ENCODE results near the gene FOXL2NB.
A peak's percentile ranks its signal among the peaks of the same experiment; 100 is the strongest.

The FOXL2NB gene

DNA sequence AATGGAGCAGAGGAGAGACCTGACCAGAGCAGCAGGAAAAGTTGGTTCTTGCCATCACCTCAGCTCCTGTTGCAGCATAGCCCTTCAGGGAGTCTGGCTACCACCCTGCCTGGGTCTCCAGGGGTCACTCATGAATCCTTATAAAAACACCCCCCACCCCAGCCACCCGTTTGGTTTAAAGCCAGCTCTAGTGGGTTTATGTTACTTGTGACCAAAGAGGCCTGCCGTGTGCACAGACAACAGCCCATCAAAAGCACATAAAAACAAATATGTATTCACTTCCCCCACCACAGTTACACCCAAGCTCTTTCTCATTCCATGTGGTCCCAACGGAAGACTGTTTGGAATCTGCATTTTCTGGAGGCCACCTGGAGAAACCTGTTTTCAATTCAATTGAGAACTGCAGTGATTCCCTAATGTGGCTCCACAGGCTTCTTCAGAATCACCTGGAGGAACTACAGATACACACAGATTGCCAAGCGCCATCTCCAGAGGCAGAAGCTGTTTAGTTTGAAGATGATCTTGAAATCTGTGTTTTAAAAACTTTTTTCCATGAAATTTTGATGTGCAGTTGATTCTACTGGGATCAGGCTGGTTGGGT, 13.8 kb upstream of the FOXL2NB start:
- no peak for DNase-seq (ENCODE audit: low read depth)

DNA sequence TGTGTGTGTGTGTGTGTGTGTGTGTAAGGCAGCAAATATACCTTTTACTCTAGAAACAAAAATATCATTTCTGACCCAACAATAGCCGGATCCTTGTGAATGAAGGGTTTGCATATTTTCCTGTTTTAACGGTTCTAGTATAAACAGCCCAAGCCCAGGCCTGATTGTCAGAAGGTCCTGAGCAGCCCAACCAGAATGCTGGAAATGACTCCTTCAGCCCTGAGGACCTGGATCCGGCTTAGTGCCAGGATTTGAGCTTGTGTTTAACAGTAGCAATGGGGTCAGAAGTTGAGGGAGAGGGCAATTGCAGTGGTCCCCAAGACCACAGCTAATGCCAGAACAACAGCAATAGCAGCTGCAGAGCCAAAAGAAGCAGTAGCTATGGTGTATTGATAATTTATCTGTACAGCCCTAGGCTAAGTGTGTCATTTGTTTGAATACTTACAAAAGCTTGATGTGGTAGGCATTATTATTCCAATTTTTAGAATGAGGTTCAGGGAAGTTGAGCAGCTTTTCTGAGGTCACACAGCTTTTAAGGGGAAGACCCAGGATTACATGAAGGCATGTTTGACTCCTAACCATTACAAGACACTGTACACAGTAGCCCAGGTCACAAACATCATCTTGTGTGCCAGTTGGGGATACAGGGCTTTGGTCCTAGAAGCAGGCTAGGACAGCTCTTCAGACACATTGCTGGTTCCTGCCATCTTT, 12.9 kb upstream of the FOXL2NB start:
- DNase-seq (ENCODE audit: low read depth) = no peak

DNA sequence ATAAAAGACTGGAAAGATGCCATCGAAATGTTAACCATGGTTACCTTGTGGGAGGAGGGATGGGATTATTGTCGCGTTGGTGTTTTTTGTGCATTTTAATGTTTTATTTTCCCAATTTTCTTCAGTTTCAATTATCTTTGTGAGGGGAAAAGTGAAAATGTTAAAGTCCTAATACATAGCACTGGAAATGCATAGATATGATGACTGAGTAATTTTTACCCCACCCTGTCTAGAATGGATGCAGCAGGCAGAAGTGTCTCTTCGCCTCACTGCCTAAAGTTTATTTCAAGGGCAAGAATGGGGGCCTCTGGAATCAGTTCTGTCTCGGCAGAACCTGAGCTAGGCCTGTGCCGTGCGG, 11.5 kb upstream of the FOXL2NB start:
- no peak for DNase-seq (ENCODE audit: low read depth)

DNA sequence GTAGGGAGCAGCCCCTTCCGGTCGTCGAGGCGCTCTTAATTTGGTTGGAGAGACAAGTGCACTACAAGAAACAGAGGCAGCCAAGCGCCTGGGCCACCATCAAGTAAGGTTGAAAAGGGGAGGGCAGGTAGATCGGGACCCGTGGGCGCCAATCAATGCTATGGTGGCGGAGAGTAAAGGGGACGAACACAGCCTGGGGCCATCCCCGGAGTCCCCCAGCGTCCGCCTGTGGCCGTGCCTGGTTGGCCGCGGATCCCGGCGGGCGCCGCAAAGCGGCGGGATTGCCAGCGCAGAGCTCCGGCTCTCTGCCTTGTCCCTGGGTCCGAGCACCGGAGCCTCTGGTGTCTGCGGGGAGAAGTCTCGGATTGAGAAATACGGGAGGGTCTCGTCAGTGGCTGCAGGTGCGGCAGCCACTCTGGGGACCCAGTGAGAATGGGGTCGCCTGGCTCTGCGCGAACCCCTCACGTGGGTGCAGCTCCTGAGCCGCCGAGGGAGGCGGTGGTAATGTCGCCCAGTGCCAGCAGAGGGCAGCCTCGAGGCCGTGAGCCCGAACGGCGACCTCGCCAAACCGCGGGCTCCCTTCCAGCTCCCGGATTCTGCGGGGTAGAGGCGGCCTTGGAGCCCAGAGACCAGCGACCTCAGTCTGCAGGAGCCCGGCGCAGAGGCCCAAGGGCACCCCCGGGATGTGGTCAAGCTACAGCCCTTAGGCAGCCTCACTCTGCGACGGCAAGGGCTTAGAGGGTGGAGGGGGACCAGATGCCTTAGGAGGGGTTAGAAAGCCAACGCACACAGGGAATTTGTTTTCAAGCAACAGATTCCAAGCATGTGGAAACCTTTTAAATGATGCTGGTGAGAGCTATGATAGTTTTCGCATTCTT, 10.9 kb upstream of the FOXL2NB start:
- DNase-seq (ENCODE audit: low read depth) = peak; percentile 62

DNA sequence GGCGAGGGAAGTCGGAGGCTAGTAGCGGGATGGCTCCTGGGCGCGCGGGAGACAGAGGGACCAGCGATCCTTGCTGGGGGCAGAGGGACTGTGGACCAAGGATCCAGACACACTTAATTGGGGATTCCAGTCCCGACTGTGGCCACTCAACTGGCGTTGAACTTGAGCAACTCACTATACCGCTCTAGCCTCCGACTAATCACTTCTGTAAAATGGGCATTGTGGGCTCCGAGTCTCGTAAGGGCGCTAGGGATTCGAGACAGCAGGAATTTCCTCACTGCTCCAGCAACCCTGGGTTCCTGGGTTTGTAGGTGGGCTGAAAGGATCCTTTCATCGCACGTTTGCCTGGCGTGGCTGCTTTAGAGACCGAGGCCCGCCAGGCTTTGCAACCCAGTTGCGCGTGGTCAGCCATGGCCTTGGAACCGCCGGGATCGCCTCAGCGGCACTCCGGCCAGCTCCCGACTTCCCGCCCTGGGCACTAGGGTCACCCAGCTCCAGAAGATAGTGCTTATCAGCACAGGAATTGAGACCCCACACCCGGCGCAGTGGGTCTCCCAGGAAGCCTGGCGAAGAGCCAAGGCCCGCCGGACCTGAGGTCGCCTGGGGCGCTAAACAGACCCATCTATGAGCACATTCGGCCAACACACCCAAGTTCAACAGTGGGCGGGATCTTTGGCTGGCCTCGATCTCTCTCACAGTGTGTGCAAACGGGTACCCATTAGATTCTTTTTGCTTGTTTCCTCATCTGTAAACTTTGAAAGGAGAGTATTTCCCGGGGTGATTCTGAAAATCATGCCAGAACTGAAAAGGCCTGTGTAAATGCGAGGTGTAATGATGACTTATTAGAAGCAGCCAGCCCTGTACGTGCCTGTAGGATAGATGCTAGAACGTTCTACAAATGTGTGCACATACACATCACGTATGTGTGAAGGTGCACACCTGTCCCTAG, 10.0 kb upstream of the FOXL2NB start:
- no peak for DNase-seq (ENCODE audit: low read depth)

DNA sequence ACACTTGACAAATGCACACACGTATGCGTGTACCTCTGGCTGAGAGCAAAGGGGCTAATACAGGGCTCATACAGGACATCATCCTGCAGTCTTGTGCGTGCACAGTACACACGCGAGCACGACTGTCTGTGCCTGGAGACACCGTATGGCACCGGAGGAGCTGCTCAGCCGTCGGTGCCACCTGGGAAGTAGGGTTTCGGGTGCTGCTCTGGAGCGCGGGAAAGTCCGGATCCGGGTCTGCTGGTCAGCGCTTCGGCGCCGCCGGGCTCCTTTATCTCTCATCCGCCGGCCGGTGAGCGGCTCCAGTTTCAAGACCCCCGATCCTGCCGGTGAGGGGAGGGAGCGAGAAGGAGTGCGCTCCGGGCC, 9.3 kb upstream of the FOXL2NB start:
- no peak for DNase-seq (ENCODE audit: low read depth)

DNA sequence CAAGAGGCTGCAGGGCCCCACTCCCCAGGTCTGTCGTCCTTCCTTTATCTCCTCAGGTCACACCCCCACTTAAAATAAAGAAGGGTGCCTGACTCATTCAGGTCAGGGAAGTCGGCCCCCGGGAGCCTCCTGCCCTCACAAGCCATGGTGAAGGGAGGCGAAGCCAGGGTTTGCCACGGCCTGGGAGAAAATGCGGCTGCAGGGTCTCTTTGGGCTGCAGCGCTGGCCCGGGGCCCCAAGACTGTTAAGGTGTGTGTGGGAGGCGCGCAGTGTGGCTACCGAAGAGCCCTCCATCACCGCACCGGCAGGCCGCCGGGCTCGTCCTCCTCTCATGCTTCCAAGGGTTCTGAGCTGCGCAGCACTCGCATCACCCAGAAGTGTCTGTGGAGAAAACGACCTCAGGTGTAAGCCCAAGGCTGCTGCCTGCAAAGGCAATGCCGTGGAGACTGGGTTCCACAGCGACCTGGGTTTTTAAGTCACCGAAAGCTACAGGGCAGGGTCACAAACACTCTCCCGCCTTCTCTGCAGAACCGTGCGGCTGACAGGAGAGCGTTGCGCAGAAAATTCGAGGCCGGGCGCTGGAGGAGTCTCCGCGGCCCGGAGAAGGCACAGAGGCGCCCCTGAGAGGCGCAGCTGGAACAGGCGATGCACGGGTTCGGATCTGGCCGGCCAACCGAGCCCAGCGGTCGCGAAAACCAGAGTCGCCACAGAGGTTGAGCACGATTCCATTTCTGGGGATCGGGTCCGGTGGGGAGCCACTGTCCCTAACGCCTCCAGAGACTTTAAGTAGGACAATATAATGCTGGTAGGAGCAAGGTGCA, 8.8 kb upstream of the FOXL2NB start:
- no peak for DNase-seq (ENCODE audit: low read depth)

DNA sequence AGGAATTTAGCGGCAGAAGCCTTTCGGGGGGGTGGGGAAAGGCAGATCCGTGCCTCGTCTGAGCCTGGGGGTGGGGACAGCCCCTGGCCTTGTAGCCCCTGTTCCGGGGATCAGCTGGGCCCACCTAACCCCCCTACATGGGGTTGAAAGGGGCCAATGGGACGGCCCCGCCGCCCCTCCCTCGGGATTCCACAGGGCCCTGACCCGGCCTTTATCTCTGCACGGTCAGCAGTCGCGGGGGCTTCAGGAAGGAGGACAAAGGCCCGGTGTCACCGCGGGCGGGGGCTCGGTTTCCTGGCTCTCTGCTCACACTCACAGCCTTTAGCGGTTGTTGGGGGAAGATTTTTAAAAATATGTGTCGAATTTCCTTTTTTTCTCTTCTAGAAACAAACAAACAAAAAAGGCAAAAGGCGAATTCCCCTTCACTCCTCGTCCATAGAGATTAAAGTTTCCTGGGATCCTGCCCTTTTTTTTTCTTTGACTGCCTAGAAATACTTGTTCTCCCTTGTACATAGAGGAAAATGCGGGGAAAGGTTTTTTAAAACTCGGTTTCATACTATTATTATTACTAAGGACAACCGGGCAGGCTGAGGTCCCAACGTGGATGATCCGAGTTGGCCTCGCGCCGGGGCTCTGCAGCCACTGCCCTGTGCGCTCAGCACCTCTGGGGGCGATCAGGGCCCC, 8.0 kb upstream of the FOXL2NB start:
- no peak for DNase-seq (ENCODE audit: low read depth)

DNA sequence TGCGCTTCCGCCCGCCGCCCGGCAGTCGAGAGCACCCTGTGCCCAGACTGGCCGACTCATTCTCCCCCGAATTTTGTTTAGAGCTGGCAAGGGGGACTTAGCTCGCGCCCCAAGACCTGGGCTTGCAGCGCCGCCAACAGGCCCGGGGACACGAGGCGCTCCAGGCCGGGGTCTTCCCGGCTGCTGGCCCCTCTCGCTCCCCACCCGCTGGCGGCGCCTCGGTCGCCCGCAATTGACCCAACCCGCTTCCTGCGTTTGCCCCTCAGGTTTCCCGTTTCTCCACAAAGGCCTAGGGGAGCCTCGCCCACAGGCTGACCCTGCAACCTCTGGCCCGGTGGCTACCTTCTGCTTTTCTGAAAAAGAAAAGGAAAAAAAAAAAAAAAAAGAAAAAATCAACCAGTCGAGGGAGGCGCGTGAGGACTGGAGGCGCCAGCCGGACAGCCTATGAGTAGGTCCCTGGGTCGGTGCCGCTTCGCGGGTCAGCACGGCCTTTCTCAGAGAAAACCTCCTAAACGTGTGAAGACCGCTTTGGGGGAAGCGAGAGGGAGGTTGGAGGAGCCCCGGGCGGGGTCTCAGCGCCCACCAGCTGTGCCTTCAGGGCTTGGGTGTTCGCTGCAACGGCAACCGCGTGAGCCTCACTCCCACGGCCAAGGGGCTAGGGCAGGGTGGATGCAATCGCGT, 7.3 kb upstream of the FOXL2NB start:
- no peak for DNase-seq (ENCODE audit: low read depth)

DNA sequence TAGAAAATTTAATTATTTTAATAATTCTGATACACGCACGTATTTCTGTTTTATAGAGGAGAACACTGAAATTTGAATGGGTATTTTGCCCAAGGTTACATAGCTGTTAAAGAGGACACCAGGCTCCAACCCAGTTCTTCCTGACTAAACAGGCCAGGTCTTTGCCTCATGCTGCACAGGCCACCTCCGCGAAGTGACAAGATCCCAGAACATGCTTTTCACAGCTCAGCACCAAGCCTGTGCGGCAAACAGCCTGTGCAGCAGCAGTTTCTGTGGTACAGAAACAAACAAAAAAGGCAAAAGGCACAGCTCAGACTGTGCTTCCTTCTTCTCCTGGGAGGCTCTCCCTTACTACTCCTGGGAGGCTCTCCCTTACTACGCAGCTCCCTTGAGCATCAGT, 6.6 kb upstream of the FOXL2NB start:
- DNase-seq (ENCODE audit: low read depth) = no peak

DNA sequence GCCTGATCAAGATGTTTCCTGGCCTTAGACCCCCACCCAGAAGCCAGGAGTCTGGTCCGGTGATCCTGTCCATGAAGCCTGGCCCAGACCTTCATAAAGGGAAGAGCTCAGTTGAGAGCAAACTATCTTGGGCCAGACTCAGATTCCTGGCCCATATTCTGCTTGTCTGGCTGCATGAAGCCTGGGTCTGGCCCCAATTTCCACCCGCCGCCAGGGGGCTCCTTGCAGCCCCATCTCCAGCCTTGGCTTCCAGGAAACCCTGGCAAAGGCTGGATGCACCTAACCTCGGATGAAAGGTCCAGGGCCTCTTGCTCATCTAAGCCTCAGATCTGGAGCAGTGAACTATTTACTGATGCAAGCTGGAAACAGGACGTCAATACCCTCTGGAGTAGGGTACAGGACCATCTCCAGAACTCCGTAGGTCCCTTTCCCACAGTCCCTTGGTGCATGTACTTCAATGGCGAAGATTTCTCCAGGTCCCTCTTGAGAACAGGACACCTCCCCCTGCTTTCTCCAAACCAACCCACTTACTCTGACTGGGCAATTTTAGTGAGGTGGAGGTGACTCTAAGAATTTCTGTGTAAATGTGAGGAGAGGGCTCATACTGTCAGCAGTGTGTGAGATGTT, 5.6 kb upstream of the FOXL2NB start:
- no peak for DNase-seq (ENCODE audit: low read depth)

DNA sequence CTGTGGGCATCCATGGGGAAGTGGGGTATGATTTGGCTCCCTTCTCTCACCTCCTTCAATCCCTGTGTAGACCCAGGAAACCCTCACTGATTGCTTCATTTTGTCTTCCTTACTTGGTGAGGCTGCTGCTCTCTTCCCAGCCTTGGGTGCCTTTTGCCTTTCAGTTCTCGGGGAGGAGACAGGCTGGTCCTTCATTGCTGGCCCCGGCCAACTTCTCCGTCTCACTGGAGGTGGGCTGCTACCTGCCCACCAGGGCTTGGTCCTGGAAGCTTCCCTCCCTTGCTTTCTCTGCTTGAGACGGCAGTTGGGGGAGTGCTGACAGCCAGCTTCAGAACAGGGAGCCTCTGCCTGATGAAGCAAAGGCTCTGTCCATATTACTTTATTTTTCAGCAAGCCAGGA, 4.7 kb upstream of the FOXL2NB start:
- DNase-seq (ENCODE audit: low read depth) = no peak

DNA sequence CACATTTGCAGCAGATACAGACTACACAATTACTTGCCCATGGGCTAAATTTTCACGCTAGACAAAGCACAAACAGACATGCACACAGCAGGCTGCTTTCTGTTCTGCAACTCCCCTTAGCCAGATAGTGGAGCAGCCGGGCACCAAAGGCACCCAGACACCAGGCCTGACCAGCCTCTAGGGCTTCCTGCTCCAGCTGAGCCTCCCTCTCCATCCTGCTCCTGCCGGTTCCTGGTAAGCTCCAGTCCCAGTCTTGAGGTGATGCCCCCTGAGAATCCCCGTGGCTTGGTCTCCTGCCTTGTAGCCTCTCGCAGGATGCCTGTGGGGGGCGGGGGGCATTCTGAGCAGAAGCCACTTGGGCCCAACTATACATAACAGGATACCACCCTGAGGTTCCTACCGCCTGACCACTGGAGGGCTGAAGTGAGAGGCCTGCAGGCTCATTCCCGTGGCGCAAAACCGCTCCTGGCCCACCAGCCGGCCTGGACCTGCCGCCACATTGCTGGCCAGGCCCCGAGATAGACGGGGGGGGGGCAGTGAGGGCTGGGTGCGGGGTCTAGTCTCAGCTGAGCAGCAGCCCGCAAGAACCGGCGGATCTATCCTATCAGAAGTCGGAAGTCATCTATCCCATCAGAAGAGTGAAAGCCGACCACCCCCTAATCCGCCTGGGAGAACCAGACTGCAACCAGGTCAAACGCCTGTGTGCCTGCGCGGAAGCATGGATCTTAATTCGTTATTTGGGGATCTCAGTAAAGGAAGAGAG, 4.0 kb upstream of the FOXL2NB start:
- DNase-seq (ENCODE audit: low read depth) = no peak

DNA sequence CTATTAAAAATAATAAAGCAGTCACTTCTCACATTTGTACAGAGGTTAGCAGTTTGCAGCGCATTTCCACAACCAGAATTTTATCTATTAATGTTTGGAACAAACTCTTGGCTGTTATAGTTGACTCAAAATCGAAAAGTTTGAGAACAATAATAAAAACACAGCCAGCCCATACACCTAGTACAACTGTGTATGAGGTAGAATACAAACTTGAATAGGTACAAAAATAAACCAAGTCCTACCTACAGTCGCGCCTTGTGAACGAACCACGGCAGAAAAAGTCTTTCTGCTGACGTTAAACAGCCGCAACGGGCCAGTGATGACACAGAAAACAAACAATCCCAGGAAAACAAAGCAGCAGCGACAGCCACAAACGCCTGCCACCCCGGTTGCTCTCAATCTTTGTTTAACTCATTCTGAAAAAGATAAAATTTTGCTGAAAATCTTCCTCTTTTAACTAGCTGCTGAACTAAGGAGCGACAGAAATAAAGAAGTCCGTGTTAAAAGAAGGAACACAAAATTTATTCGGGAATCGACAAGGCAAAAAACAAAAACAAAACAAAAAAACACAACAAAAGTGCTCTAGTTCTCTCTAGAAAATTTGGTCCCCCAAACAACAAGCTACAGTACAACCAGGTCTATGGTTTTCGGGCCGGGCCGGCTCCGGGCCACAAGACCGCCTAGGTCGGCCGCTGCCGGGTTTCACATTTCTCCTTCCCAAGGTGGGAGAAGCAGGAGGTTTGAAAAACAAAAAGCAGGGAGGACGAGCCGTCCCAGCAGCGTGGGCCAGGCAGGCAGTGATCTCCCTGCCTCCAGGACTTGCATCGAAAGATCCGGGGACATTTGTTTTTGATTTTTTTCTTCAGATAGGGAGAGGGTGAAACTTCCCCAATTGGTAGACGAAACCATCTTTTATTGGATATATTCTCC, 3.0 kb upstream of the FOXL2NB start:
- DNase-seq (ENCODE audit: low read depth) = no peak

DNA sequence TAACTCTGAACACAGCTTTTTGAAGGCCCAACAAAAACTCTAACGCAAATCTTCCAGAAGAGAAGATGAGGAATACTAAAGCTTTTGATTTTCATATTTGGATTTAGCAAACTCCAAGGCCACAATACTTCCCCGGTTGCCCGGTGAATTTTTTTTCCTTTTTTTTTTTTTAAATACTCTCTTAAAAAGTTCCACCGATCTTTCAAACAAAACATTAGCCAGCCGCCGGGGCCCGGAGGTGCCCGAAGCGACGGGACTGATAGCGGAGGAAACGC, 2.4 kb upstream of the FOXL2NB start:
- DNase-seq (ENCODE audit: low read depth) = no peak

DNA sequence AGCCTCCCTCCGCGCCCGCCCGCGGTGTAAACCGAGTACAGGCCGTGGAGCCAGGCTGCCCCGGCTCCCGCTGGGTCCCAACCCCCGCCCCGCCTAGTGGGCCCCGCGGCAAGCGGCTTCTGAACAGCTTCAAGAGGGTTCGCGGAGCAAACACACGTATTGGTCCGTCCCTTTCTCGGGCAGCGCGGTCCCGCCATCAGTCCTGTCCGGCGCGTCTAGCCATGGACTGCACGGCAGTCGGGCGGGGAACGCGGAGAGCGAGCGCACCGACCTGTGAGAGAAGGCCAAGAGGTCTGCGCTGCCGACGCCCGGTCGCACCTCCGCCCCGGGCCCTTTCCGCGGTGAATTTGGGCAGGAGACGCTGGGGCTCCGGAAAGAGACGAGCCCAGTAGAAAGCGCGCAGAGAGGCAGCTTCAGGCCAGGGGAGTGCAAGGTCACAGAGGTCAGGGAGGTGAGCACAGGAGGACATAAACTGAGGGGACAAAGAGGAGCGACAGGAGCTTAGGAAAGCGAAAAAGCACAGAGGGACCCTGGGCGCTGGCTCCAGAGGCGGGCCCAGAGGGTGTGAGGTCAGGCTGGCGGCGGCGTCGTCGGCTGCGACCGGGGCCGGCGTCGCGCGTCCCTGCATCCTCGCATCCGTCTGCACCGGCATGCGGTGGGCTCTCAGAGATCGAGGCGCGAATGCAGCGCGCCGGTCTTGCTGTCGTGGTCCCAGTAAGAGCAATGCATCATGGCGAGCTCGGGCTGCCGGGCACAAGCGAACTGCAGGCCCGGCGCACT, 1.9 kb upstream of the FOXL2NB start:
- DNase-seq (ENCODE audit: low read depth) = no peak

All from activated T-cell treated with anti-CD3 and anti-CD28 coated beads for 24 hours (primary cell).